HG03520 (cell line): Measurements from ENCODE around the gene CTPS1.

Experiments used
- ATAC-seq: cut with Tn5 transposase; IDR thresholded peaks from one replicate; pipeline ENCODE4 v1.9.1; 2021; ENCODE audit warnings: mild to moderate bottlenecking, moderate library complexity; ENCODE audit not compliant: unreplicated experiment

Gene CTPS1

GRCh38 chr1:40988280-40988679, 8.8 kb downstream of the CTPS1 start:
- ATAC-seq: no peak

- no peak for ATAC-seq
Observed at GRCh38 chr1:40989066-40989465, 9.6 kb downstream of the CTPS1 start.

- ATAC-seq: no peak
Observed at GRCh38 chr1:40997096-40997495, 17.6 kb downstream of the CTPS1 start.

GRCh38 chr1:40998668-40999067, 19.2 kb downstream of the CTPS1 start:
- no peak for ATAC-seq

- ATAC-seq: no peak
Observed at GRCh38 chr1:41003127-41003639, 23.7 kb downstream of the CTPS1 start.

GRCh38 chr1:41003640-41004220, 24.2 kb downstream of the CTPS1 start:
- peak; percentile 95 for ATAC-seq

GRCh38 chr1:41005876-41006275, 26.4 kb downstream of the CTPS1 start:
- ATAC-seq: no peak

- no peak for ATAC-seq
Observed at GRCh38 chr1:41006942-41007865, 27.7 kb downstream of the CTPS1 start.

GRCh38 chr1:41009466-41009865, 30.0 kb downstream of the CTPS1 start:
- ATAC-seq: no peak

GRCh38 chr1:41010345-41010744, 30.8 kb downstream of the CTPS1 start:
- no peak for ATAC-seq

- ATAC-seq: no peak
Observed at GRCh38 chr1:41013024-41013423, 33.5 kb downstream of the CTPS1 start.

GRCh38 chr1:41013796-41014195, 34.3 kb downstream of the CTPS1 start:
- no peak for ATAC-seq

- no peak for ATAC-seq
Observed at GRCh38 chr1:41014871-41015270, 35.4 kb downstream of the CTPS1 start.

- no peak for ATAC-seq
Observed at GRCh38 chr1:41015281-41015896, 35.9 kb downstream of the CTPS1 start.

GRCh38 chr1:41015897-41016470, 36.5 kb downstream of the CTPS1 start:
- ATAC-seq: no peak

GRCh38 chr1:41017141-41018017, 37.9 kb downstream of the CTPS1 start:
- no peak for ATAC-seq

GRCh38 chr1:41018018-41018410, 38.5 kb downstream of the CTPS1 start:
- no peak for ATAC-seq

- ATAC-seq: no peak
Observed at GRCh38 chr1:41019353-41019745, 39.9 kb downstream of the CTPS1 start.

GRCh38 chr1:41020109-41020576, 40.6 kb downstream of the CTPS1 start:
- ATAC-seq: no peak

- no peak for ATAC-seq
Observed at GRCh38 chr1:41020654-41021053, 41.2 kb downstream of the CTPS1 start.
